ENCODE measurements around the gene SH3GL3. TPM values are rescaled to one million over a fixed set of nuclear protein-coding genes. Genes with fewer than 3 reads are reported as not detected.

SH3GL3 gene
- polyA plus RNA-seq, 1 of the 3 experiments (the other 2 are of a cell fraction): not detected

DNA sequence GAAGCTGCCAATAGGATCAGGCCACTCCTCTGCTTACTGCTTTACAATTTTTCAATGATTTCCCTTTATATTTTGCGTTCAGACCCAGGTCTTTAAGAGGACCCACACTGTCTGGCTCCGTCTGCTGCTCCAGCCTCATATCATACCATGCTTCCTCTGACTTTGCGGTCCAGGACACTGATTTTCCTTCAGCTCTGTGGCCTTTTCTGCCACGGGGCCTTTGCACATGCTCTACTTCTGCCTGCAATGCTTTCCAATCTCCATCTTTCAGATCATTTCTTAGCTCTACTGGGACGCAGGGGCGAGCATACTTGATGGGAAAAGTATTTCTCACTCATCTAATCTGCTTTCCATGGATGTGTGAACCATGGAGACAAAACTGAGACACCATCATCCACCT lies 23.0 kb upstream of the SH3GL3 start:
- H3K4me3 ChIP-seq (ENCODE audit: low read depth in 2 of 2, low read length in 1 of 2): no peak overlapping the region
- H3K9me3 ChIP-seq: no peaks in the 10 kb centered on the region
- no peak overlapping the region for H2AFZ ChIP-seq (ENCODE audit: low read depth)
- TF ChIP-seq GABPA (IDR thresholded peaks at IDR 0.05; ENCODE audit: low read depth) (no peak), CHD2 (IDR thresholded peaks at IDR 0.05; ENCODE audit: low read length, partially characterized antibody) (no peak)
- no peaks in the 10 kb centered on the region for H3K36me3 ChIP-seq (replicated peaks in 1 of 2; ENCODE audit: control insufficient read depth in 1 of 2, insufficient read depth in 2 of 2, low read length in 1 of 2)
- no peaks in the 10 kb centered on the region for H3F3A ChIP-seq (replicated peaks; ENCODE audit: insufficient read depth)
- no peaks in the 10 kb centered on the region for H3K79me2 ChIP-seq (ENCODE audit: insufficient read depth)
- H3K4me1 ChIP-seq (ENCODE audit: control insufficient read depth in 1 of 2, insufficient read depth in 2 of 2, low read depth in 1 of 2, low read length in 1 of 2): no peaks in the 10 kb centered on the region
- H3K9me2 ChIP-seq: no peaks in the 10 kb centered on the region
- no peak overlapping the region for H3K4me2 ChIP-seq
- H4K20me1 ChIP-seq (ENCODE audit: insufficient read depth): no peaks in the 10 kb centered on the region
- H3K9ac ChIP-seq: no peak overlapping the region
- 11% methylated on average over 6 of the region's 6 CpGs for WGBS (ENCODE audit: low lambda C conversion rate)
- H3K27me3 ChIP-seq (ENCODE audit: insufficient read depth): peaks cover 6% of the 10 kb centered on the region; the same call in 1 of the 2 replicates
- ChIA-PET CTCF (interaction anchor here (1.7 to 1.8 kb wide), 2 partner anchors 12 to 14 kb away, joined by 6 to 8 read pairs; no protein-coding TSS in a partner anchor), POLR2A (no interaction called here)
- no peak for DNase-seq
- H3K27ac ChIP-seq (ENCODE audit: low read depth in 2 of 2, low read length in 1 of 2): no peak overlapping the region

DNA sequence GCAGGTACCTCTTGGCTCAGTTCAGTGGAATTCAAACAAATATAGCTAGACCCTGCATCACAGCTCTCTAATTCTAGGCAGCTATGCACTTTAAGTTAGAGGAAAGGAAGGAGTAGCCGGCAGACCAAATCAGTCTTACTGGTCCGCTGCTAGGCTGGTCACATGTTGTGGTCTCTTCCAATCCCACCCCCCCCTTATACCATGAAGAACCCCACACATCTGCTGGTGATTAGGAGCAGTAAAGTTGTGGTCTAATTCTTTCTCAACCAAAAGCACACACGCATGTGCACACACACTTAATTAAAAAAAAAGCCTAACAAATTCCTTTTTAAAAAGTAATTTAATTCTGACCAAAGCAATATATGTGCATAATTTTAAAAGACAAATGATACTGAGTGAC lies 16.7 kb upstream of the SH3GL3 start:
- Histone ChIP-seq H3K27me3 (ENCODE audit: insufficient read depth) (no peaks in the 10 kb centered on the region; the same call in 1 of the 2 replicates), H3K27ac (ENCODE audit: low read depth in 2 of 2, low read length in 1 of 2) (no peak overlapping the region), H3F3A (replicated peaks; ENCODE audit: insufficient read depth) (no peaks in the 10 kb centered on the region), H3K9ac (no peak overlapping the region), H3K4me1 (ENCODE audit: control insufficient read depth in 1 of 2, insufficient read depth in 2 of 2, low read depth in 1 of 2, low read length in 1 of 2) (no peaks in the 10 kb centered on the region), H3K36me3 (replicated peaks in 1 of 2; ENCODE audit: control insufficient read depth in 1 of 2, insufficient read depth in 2 of 2, low read length in 1 of 2) (no peaks in the 10 kb centered on the region), H3K9me2 (no peaks in the 10 kb centered on the region), H3K79me2 (ENCODE audit: insufficient read depth) (no peaks in the 10 kb centered on the region), H3K4me3 (ENCODE audit: low read depth in 2 of 2, low read length in 1 of 2) (no peak overlapping the region), H3K9me3 (no peaks in the 10 kb centered on the region), H3K4me2 (no peak overlapping the region), H4K20me1 (ENCODE audit: insufficient read depth) (no peaks in the 10 kb centered on the region), H2AFZ (ENCODE audit: low read depth) (no peak overlapping the region)
- ChIA-PET CTCF (interaction anchor here (1.2 to 2.1 kb wide), 3 partner anchors 7 to 16 kb away, joined by 5 to 7 read pairs (median 5); partner anchors contain the start of gene SH3GL3), POLR2A (no interaction called here)
- TF ChIP-seq RAD21 (IDR thresholded peaks at IDR 0.05; ENCODE audit: low read length) (no peak), YY1 (IDR thresholded peaks at IDR 0.05; ENCODE audit: low read depth) (no peak), FOSL2 (IDR thresholded peaks at IDR 0.05; ENCODE audit: borderline replicate concordance, low read depth) (no peak), NRF1 (IDR thresholded peaks at IDR 0.05; ENCODE audit: low read depth, low read length) (no peak)
- no peak for DNase-seq
- WGBS (ENCODE audit: low lambda C conversion rate): 14% methylated on average over 3 of the region's 3 CpGs

DNA sequence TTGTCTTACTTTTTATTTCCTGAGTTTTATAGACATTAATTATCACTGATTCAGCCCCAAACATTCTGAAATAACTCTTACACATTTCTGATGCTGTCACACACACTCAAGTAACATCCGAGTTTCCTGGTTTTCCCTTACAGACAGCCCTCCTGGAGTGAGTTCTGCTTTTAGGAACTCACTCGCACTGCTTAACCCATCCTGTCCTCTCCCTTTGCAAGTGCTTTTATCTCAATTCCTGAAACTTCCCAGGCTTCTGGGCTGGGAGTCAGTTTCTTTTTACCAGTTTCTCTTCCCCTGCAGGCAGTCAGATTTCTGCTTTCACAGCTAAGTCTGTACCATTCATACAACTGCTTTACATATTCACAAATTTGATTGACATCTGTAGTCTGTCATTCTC lies 15.6 kb upstream of the SH3GL3 start:
- H3K9me3 ChIP-seq: no peaks in the 10 kb centered on the region
- POLR2A ChIA-PET: no interaction called here
- CTCF ChIA-PET: no interaction called here
- H3F3A ChIP-seq (replicated peaks; ENCODE audit: insufficient read depth): no peaks in the 10 kb centered on the region
- no peak overlapping the region for H3K27ac ChIP-seq (ENCODE audit: low read depth in 2 of 2, low read length in 1 of 2)
- H3K4me2 ChIP-seq: no peak overlapping the region
- H3K4me1 ChIP-seq (ENCODE audit: control insufficient read depth in 1 of 2, insufficient read depth in 2 of 2, low read depth in 1 of 2, low read length in 1 of 2): no peaks in the 10 kb centered on the region
- no peak overlapping the region for H2AFZ ChIP-seq (ENCODE audit: low read depth)
- DNase-seq: no peak
- H3K27me3 ChIP-seq (ENCODE audit: insufficient read depth): no peaks in the 10 kb centered on the region; the same call in 1 of the 2 replicates
- no peaks in the 10 kb centered on the region for H3K9me2 ChIP-seq
- TF ChIP-seq, protein P1, sequence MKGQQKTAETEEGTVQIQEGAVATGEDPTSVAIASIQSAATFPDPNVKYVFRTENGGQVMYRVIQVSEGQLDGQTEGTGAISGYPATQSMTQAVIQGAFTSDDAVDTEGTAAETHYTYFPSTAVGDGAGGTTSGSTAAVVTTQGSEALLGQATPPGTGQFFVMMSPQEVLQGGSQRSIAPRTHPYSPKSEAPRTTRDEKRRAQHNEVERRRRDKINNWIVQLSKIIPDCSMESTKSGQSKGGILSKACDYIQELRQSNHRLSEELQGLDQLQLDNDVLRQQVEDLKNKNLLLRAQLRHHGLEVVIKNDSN (IDR thresholded peaks at IDR 0.05; ENCODE audit: borderline replicate concordance, low read depth): no peak
- TF ChIP-seq, protein P2, sequence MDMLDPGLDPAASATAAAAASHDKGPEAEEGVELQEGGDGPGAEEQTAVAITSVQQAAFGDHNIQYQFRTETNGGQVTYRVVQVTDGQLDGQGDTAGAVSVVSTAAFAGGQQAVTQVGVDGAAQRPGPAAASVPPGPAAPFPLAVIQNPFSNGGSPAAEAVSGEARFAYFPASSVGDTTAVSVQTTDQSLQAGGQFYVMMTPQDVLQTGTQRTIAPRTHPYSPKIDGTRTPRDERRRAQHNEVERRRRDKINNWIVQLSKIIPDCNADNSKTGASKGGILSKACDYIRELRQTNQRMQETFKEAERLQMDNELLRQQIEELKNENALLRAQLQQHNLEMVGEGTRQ (IDR thresholded peaks at IDR 0.05; ENCODE audit: borderline replicate concordance, low read depth, low read length): no peak
- TF ChIP-seq TEAD4 (IDR thresholded peaks at IDR 0.05; ENCODE audit: borderline replicate concordance, insufficient read depth) (no peak), RFX5 (IDR thresholded peaks at IDR 0.05; ENCODE audit: low read length) (no peak), EZH2phosphoT487 (IDR thresholded peaks at IDR 0.05; ENCODE audit: borderline replicate concordance, low read depth) (no peak)
- TF ChIP-seq, protein P3, sequence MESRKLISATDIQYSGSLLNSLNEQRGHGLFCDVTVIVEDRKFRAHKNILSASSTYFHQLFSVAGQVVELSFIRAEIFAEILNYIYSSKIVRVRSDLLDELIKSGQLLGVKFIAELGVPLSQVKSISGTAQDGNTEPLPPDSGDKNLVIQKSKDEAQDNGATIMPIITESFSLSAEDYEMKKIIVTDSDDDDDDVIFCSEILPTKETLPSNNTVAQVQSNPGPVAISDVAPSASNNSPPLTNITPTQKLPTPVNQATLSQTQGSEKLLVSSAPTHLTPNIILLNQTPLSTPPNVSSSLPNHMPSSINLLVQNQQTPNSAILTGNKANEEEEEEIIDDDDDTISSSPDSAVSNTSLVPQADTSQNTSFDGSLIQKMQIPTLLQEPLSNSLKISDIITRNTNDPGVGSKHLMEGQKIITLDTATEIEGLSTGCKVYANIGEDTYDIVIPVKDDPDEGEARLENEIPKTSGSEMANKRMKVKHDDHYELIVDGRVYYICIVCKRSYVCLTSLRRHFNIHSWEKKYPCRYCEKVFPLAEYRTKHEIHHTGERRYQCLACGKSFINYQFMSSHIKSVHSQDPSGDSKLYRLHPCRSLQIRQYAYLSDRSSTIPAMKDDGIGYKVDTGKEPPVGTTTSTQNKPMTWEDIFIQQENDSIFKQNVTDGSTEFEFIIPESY (IDR thresholded peaks at IDR 0.05; ENCODE audit: borderline replicate concordance, low read depth): no peak
- no peaks in the 10 kb centered on the region for H3K36me3 ChIP-seq (replicated peaks in 1 of 2; ENCODE audit: control insufficient read depth in 1 of 2, insufficient read depth in 2 of 2, low read length in 1 of 2)
- WGBS (ENCODE audit: low lambda C conversion rate): 10% methylated on average over 2 of the region's 2 CpGs
- no peaks in the 10 kb centered on the region for H4K20me1 ChIP-seq (ENCODE audit: insufficient read depth)
- H3K9ac ChIP-seq: no peak overlapping the region
- H3K4me3 ChIP-seq (ENCODE audit: low read depth in 2 of 2, low read length in 1 of 2): no peak overlapping the region
- H3K79me2 ChIP-seq (ENCODE audit: insufficient read depth): no peaks in the 10 kb centered on the region

Measured in SK-N-SH (cell line).